ENCODE results near the gene BMPER. TPM values are rescaled to one million over a fixed set of nuclear protein-coding genes. Genes with fewer than 3 reads are reported as not detected.

The BMPER gene
- total and polyA plus RNA-seq, 2 of the 8 experiments (the other 6 are each of a cell fraction or from before 2014, with no cell fraction given) = 0.33 to 0.69 TPM

DNA sequence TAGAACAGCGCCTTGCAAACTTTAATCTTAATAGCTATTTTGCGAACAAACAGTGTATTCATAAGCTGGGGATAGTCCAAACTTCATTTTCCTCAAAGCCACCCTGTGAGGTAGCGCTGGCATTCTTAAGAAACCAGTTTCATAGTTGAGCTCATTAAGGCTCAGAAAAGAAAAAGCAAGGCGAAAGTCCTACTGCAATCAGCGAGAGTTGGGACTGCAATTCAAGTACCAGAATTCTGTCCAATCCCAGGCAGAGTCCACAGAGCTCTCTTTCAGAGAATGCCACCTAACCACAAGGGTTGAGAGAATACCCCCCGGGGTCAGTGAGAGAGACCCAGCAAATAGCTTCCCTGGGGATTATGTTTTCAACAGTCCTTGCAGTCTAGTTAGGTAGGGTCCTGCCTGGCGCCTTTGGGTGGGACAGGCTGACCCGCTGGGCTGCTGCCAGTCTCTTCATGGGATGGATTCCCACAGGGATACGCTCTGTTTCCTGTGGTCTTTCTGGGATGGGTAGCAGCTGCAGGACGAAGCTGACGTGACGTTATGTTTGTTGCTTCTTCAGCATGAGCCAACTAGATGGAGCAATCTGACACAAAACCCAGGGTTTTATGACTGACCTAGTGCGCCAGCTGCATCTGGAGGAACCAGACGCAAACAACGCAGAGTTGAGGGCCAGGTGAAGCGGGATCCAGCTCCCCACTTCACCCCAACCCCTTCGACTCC is 16.0 kb downstream of the BMPER start:
- Histone ChIP-seq H3K4ac (replicated peaks; ENCODE audit: insufficient read length, low read depth, low read length) (no peak overlapping the region), H3K4me3 (ENCODE audit: extremely low read depth in 1 of 4, insufficient read depth in 2 of 4, low read depth in 3 of 4, low read length in 4 of 4) (no peak overlapping the region), H3K79me1 (ENCODE audit: low read depth, low read length) (no peaks in the 10 kb centered on the region), H3K4me2 (ENCODE audit: insufficient read depth in 1 of 2, low read depth in 2 of 2, low read length in 2 of 2) (no peak overlapping the region), H3K79me2 (ENCODE audit: control insufficient read depth in 1 of 2, insufficient read depth in 2 of 2, low read length in 2 of 2) (no peaks in the 10 kb centered on the region), H3K56ac (replicated peaks; ENCODE audit: insufficient read length, low read depth, low read length) (no peak overlapping the region), H2BK12ac (ENCODE audit: low read depth, low read length) (no peak overlapping the region), H3K14ac (ENCODE audit: insufficient read length) (no peak overlapping the region), H2AFZ (ENCODE audit: low read length) (no peak overlapping the region), H2BK120ac (replicated peaks; ENCODE audit: low read depth, low read length) (no peak overlapping the region), H3K23me2 (ENCODE audit: low read depth, low read length) (no peaks in the 10 kb centered on the region), H3K27ac (ENCODE audit: low read depth, low read length) (no peak overlapping the region), H3K23ac (ENCODE audit: insufficient read length) (no peak overlapping the region), H2BK20ac (ENCODE audit: low read length) (no peak overlapping the region), H3K18ac (ENCODE audit: extremely low read depth, low read length) (no peak overlapping the region), H4K91ac (replicated peaks; ENCODE audit: insufficient read length, low read length) (no peak overlapping the region), H2AK5ac (ENCODE audit: low read depth, low read length) (no peak overlapping the region), H3K36me3 (ENCODE audit: control insufficient read depth in 2 of 4, insufficient read depth in 4 of 4, low read length in 3 of 4) (no peaks in the 10 kb centered on the region), H3K27me3 (replicated peaks in 1 of 4; ENCODE audit: control insufficient read depth in 3 of 4, extremely low read depth in 1 of 4, insufficient read depth in 3 of 4, low read length in 3 of 4) (no peaks in the 10 kb centered on the region), H3K9ac (replicated peaks in 1 of 4; ENCODE audit: extremely low read depth in 1 of 4, low read depth in 3 of 4, low read length in 3 of 4) (no peak overlapping the region), H4K8ac (ENCODE audit: extremely low read depth, insufficient read depth, low read length) (no peak overlapping the region), H2BK15ac (ENCODE audit: low read length) (no peak overlapping the region), H3K9me3 (ENCODE audit: insufficient read depth in 2 of 2, low read depth in 1 of 2, low read length in 1 of 2) (no peaks in the 10 kb centered on the region), H2BK5ac (ENCODE audit: low read depth, low read length) (no peak overlapping the region), H4K5ac (ENCODE audit: insufficient read length, low read depth, low read length) (no peak overlapping the region), H3K4me1 (replicated peaks in 1 of 4; ENCODE audit: control insufficient read depth in 3 of 4, insufficient read depth in 4 of 4, low read length in 3 of 4) (no peaks in the 10 kb centered on the region), H4K20me1 (replicated peaks in 1 of 2; ENCODE audit: control insufficient read depth in 1 of 2, insufficient read depth in 2 of 2, low read length in 2 of 2) (no peaks in the 10 kb centered on the region)
- DNase-seq (ENCODE audit: low read depth in 1 of 2, low spot score in 2 of 2) = no peak
- WGBS, 2 experiments (ENCODE audit: extremely low coverage in 1 of 2, insufficient coverage in 1 of 2, insufficient read length in 1 of 2, insufficient replicate concordance in 2 of 2, low coverage in 1 of 2, low lambda C conversion rate in 2 of 2, missing lambda C conversion rate in 1 of 2) = 94% methylated on average over 17 of the region's 17 CpGs; no CpG with 5 or more reads in 1 of the 2 experiments
- ChIA-PET POLR2A (ENCODE audit: partially characterized antibody) (interaction anchor here (0.8 kb wide), 1 partner anchor 26 kb away, joined by 4 read pairs; no protein-coding TSS in a partner anchor), CTCF (ENCODE audit: partially characterized antibody) (interaction anchor here (0.6 to 4.8 kb wide), 12 partner anchors 12 to 736 kb away, joined by 3 to 45 read pairs (median 4); no protein-coding TSS in a partner anchor)
- TF ChIP-seq GABPA (IDR thresholded peaks at IDR 0.05; ENCODE audit: borderline replicate concordance, insufficient read depth, low read length) (no peak), SAP30 (IDR thresholded peaks at IDR 0.05; ENCODE audit: insufficient read depth, insufficient replicate concordance, low read length) (no peak), BCL11A (IDR thresholded peaks at IDR 0.05; ENCODE audit: low read depth in 2 of 2, low read length in 2 of 2) (no peak), POU5F1 (IDR thresholded peaks at IDR 0.05; ENCODE audit: low read depth, low read length) (no peak), BRCA1 (IDR thresholded peaks at IDR 0.05; ENCODE audit: low read depth, low read length) (no peak), CBX8 (IDR thresholded peaks at IDR 0.05; ENCODE audit: borderline replicate concordance, low read depth, low read length) (no peak), CREB1 (IDR thresholded peaks at IDR 0.05) (no peak), RBBP5 (IDR thresholded peaks at IDR 0.05; ENCODE audit: borderline replicate concordance, low read depth, low read length) (no peak), NANOG (IDR thresholded peaks at IDR 0.05; ENCODE audit: insufficient read depth, low read depth, low read length, poor library complexity, severe bottlenecking) (no peak), SUZ12 (IDR thresholded peaks at IDR 0.05; ENCODE audit: low read length) (no peak)
- FAIRE-seq = no peak

Data from H1 (cell line).